CD4-positive, alpha-beta T cell treated with Interleukin-17A for 4 hours (primary cell): Measurements from ENCODE around the gene KCNK4.
"Not testable (repeated sequence)": the region's sequence is repeated elsewhere in the genome, so short reads cannot be mapped to it uniquely, and the experiment has no call there.

Experiments used
- DNase-seq: peaks from one replicate; pipeline ENCODE4 v3.0.0-alpha.2; 2020; ENCODE audit warnings: mixed read lengths

Gene KCNK4

DNA sequence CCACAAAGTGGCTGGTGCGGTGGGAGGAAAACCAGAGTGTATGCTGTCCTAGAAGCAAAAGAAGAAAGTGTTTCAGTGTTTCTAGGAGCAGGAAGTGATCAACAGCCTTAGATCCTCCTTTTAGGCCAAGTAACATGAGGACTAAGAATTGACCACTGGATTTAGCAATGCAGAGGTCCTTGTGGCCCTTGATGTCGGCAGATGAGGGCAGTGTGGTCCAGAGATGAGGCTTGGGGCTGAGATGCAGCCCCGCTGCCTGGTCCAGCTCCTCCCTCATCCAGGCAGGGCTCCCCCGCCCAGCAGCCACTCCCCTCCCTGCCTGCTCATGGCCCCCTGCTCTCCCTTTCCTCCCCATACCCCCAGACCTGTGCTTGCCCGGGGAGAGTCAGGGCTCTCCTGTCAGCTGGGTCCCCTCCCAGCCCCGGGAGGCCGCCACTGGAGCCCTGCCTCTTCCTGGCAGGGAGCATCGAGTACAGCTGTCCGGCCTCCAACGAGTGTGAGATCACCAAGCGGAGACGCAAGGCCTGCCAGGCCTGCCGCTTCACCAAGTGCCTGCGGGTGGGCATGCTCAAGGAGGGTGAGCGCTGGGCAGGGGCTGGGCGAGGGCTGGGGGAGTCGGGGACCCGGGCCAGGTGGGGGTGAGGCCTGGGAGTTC, 22.5 kb downstream of the KCNK4 start:
- no peak for DNase-seq

DNA sequence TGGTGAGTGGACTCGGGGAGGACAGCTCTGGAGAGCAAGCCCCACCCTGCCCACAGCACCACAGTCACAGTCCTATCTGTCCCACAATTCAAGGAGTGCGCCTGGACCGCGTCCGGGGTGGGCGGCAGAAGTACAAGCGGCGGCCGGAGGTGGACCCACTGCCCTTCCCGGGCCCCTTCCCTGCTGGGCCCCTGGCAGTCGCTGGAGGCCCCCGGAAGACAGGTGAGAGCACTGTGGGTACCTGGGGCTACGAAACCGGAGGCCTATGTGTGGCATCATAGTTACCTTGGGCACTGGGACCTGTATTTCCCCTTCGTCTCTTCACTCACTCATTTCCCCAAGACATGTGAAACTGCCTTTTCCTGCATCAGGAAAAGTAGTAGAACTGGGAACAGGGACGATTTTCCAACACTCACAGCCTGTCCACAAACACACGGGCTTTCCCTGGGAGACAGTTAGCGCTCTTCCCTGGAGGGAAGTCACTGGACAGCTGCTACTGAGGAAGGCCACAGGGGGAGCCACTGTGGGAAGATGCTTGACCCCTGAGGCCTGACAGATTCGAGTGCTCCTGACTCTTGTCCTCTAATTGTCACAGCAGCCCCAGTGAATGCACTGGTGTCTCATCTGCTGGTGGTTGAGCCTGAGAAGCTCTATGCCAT, 23.2 kb downstream of the KCNK4 start:
- no peak for DNase-seq

DNA sequence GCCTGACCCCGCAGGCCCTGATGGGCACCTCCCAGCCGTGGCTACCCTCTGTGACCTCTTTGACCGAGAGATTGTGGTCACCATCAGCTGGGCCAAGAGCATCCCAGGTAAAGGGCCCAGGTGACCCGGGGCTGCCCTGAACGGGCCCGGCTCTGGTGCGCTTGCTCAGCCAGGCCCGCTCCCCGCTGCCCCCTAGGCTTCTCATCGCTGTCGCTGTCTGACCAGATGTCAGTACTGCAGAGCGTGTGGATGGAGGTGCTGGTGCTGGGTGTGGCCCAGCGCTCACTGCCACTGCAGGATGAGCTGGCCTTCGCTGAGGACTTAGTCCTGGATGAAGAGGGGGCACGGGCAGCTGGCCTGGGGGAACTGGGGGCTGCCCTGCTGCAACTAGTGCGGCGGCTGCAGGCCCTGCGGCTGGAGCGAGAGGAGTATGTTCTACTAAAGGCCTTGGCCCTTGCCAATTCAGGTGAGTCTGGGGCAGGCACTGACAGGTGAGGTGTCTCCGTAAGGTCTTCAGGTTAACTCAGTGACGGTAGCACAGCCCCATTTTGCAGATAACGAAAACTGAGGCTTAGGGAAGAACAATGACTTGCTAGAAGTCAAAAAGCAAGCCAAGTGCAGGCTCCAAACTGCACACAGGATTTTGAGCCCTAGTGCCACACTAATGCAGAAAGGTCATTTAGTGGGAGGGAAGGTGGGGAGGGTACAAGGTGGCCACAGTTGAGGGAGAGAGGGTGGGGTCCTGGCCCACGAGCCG, 23.9 kb downstream of the KCNK4 start:
- DNase-seq = no peak

DNA sequence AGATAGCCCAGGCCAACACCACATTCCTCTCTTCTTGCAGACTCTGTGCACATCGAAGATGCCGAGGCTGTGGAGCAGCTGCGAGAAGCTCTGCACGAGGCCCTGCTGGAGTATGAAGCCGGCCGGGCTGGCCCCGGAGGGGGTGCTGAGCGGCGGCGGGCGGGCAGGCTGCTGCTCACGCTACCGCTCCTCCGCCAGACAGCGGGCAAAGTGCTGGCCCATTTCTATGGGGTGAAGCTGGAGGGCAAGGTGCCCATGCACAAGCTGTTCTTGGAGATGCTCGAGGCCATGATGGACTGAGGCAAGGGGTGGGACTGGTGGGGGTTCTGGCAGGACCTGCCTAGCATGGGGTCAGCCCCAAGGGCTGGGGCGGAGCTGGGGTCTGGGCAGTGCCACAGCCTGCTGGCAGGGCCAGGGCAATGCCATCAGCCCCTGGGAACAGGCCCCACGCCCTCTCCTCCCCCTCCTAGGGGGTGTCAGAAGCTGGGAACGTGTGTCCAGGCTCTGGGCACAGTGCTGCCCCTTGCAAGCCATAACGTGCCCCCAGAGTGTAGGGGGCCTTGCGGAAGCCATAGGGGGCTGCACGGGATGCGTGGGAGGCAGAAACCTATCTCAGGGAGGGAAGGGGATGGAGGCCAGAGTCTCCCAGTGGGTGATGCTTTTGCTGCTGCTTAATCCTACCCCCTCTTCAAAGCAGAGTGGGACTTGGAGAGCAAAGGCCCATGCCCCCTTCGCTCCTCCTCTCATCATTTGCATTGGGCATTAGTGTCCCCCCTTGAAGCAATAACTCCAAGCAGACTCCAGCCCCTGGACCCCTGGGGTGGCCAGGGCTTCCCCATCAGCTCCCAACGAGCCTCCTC, 24.8 kb downstream of the KCNK4 start:
- not testable (repeated sequence) for DNase-seq

DNA sequence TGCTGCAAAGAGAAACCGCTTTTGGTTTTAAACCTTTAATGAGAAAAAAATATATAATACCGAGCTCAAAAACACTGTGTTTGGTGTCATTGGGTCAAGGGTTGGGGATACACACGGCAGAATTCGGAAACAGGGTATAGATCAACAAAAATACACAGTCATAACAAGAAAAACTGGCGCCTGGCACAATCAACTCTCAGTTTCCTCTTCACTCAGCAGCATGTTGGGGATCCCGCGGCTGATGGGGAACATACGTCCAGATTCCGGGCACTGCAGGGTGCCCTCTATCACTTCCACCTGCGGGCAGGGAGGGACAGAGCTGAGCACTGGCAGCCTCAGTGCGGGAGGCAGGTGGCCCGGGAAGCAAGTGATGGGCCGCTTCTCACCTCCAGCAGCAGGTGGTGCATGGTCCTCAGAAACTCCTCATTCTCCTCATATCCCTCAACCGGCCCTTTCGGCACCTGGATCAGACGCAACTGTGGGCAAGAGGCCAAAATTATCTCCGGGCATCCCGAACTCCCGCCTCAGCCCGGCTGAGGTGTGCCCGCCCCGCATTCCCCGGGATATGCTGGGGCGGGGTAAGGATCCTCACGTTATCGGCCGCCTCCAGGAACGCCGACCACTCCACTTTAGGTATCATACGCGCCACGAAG, 25.7 kb downstream of the KCNK4 start:
- peak; percentile 40 for DNase-seq

DNA sequence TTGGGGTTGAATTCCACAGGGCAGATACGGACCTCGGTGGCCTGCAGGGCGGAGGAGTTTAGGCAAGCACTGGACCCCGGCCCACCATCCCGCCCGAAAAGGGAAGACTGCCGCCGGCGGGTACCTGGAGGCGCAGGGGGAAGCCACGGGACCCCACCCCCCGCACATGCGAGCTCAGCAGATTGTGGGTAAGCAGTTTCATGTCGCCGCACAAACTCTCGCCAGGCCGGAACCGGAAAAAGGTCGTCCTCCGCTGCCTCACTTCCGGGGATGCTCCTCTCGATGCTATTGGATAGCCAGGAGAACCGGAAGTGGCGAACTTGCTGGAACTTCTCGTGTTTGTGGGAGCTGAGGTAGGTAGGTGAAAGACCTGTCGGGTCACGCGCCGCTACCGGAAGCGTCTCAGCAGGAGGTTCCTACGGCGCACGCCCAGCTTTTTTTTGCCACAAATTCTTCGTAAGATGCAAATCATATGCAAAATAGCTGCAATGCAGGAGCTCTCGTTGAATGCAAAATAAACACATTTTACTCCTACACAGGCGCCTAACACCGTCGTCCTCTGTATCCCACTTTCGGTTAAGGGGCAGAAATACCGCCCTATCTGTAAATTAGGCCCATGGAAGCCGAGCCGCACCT, 26.3 kb downstream of the KCNK4 start, which contains the start of gene TRMT112:
TRMT112 (minus strand) TSS at position 235 of the 636 bp plus-strand sequence; CDS start at position 202, 33 bp downstream.
- peak; percentile 96 for DNase-seq

DNA sequence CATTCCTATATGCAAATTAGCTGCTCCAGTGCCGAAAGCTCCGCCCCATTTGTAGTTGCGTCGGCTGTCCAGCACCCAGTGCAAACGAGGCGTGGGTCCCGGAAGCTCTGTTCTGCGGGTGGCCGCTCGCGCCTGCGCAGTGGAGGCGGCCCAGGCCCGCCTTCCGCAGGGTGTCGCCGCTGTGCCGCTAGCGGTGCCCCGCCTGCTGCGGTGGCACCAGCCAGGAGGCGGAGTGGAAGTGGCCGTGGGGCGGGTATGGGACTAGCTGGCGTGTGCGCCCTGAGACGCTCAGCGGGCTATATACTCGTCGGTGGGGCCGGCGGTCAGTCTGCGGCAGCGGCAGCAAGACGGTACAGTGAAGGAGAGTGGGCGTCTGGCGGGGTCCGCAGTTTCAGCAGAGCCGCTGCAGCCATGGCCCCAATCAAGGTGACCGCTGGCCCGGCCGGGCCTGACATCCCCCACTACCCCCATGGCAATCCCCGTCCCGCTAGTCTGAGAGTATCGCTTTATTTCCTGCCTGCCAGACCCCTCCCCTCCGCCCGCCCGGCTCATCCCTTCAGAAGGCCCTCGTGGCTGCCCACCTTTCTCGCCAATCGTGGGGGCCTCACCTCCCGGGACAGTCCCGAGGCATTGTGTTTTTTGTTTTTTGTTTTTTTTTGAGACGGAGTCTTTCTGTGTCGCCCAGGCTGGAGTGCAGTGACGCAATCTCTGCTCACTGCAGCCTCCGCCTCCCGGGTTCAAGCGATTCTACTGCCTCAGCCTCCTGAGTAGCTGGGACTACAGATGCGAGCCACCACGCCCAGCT, 27.1 kb downstream of the KCNK4 start, which contains the start of gene PRDX5:
PRDX5 (plus strand) TSS at position 161 of the 805 bp plus-strand sequence; CDS start at position 256, 95 bp downstream.
- peak; percentile 95 for DNase-seq

DNA sequence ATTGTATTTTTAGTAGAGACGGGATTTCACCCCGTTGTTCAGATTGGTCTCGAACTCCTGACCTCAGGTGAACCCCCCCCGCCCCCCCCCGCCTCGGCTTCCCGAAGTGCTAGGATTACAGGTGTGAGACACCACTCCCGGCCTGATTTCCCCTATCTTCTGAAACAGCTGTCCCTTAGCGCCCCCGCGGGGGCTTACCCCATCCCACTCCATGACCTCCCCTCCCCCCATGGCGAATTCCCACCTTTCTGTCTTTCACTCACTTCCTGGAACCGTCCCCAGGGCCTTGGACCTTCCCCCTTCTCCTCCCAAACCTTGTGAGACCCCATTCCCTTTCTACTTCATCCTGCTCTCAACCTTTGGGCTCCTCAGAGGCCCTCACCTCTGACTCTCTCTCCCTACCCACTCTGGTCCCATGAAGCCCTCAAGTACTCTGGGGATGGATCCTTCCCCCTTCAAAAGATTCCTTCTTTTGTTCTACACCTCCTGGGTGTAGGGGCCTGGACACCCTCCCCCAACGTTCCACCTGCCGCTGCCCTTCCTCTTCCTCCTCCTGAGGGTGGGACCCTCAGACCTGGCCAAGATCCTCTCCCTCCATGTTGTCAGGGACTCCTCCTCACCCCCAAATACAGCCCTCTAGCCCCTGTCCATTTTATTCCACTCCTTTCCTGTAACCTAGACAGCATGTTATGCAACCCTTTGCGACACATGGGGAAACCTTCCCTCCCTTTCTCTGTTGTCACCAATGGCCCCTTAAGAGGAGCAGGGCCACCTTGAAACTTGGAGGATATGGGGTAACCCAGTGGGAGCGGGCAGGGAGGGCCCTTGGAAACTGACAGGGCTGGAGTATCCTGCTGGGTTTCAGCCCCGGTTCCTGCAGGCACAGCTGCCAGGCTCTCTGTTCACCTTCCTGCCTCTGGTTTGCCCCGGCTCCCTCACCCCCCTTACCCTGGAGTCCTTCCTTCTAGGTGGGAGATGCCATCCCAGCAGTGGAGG, 28.0 kb downstream of the KCNK4 start:
- no peak for DNase-seq

DNA sequence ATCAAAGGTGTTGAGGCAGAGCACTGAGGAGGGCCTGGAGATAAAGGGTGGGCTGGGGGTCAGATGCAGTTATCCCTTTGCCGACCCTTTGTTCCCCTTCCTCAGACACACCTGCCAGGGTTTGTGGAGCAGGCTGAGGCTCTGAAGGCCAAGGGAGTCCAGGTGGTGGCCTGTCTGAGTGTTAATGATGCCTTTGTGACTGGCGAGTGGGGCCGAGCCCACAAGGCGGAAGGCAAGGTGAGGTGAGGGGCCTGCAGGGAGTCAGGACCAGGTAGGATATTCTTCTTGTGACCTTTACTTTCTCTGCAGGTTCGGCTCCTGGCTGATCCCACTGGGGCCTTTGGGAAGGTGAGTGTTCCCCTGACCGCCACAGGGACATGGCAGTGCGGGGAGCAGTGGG, 29.5 kb downstream of the KCNK4 start:
- DNase-seq = no peak

DNA sequence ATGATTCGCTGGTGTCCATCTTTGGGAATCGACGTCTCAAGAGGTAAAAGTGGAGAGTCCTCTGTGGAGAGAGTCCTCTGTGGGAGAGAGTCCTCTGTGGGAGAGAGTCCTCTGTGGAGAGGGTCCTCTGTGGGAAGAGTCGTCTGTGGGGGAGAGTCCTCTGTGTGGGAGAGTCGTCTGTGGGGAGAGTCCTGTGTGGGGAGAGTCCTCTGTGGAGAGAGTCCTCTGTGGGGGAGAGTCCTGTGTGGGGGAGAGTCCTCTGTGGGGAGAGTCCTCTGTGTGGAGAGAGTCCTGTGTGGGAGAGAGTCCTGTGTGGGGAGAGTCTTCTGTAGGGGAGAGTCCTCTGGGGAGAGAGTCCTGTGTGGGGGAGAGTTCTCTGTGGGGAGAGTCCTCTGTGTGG, 29.9 kb downstream of the KCNK4 start:
- DNase-seq = no peak

DNA sequence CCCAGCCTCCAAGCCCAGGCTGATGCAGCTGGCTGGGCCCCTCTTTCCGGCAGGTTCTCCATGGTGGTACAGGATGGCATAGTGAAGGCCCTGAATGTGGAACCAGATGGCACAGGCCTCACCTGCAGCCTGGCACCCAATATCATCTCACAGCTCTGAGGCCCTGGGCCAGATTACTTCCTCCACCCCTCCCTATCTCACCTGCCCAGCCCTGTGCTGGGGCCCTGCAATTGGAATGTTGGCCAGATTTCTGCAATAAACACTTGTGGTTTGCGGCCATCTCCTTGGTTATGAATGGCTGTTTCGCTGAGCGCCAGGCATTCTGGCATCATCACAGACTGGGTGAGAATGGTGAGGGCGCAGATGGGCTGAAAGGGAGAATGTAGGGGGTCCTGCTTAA, 30.4 kb downstream of the KCNK4 start:
- DNase-seq = no peak

DNA sequence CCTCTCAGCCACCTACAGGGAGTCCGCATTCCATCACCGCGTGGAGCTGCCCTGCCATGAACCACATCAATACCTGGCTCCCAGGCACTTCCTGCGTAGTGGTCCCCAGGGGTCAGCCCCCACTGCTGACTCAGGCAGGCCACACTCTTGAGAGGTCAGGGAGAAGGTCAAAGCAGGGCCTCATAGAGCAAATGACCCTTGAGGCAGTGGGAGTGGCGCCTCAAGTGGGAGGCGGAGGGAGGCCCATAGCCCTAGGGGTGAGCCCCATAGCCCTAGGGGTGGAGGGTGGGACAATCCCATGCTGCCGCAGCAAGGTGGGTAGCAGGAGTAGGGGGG, 31.8 kb downstream of the KCNK4 start:
- no peak for DNase-seq

DNA sequence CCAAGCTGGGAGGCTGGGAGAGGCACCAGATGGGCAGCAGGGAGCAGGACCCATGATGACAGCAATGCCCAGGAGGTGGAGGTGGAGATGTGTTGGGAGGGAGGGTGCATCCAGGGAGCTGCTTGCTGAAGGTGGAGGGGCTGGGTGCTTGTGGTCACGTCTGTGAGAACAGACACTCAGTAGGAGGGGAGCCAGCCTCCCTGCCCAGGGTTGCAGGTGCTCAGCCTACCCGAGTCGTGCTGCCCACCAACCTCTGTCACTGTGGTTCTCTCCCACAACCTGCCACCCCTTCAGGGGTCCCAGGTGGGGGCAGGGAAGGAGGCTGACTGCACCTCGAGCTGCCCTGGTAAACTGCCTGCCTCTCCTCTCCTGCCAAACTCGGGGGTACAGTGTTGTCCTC, 32.3 kb downstream of the KCNK4 start:
- no peak for DNase-seq

DNA sequence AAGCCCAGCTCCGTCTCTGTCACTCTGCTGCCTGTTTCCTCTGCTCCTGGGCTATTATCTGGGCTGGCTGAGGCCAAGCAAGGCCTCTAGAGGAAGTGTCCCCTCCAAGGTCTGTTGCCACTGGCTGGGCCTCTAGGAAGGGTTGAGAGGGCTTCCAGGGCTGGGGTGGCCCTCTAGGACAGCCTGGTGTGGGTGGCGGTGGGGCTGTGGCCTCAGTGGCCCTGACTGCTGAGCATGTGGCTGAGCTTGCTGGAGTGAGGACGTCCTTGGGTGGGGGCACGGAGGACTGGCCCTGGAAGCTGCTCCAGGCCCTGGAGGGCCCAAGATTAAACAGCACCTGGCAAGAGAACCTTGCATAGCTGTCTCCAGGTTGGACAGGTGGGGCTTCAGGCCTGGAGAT, 32.9 kb downstream of the KCNK4 start:
- DNase-seq = not testable (repeated sequence)

DNA sequence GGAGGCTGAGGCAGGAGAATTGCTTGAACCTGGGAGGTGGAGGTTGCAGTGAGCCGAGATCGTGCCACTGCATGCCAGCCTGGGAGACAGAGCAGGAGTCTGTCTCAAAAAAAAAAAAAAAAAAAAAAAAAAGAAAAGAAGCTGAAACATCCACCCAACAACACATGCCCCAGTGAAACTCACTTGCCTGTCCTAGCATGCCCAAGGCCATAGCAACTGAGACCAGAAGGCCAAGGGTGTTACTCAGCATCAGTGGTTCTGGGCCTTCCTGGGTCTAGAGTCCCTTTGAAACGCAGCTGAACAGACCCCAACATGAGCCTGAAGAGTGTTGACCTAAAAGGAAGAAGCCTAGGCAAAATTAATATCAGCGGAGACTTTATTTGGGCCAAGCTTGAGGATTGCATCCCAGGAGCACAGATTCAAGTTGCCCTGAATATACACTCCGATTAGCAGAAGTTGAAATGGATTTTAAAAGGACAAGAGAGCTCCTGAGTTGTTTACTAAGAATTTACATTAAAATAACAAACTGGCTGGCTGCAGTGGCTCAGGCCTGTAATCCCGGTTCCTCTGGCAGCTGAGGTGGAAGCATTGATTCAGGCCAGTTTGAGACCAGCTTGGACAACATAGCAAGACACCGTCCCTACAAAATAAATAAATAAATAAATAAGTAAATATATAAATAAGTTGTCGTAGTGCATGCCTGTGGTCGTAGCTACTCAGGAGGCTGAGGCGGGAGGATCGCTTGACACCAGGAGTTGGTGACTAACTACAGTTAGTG, 33.8 kb downstream of the KCNK4 start:
- DNase-seq = no peak

DNA sequence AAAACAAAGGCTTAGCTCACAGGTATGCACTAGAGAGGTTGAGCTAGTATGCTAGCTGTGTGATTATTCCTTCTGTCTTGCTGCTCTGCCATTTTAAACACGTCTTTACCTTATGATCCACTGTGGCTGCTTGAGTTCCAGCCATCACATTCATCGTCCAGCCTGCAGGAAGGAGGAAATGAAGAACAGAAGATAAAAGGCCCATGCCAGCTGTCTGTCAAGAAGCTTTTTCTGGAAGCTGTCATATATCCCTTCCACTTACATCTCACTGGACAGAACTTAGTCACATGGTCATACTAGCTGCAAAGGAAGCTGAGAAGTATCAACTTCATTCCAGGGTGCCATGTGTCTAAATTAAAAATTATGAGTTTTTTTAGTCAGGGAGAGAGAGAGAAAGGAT, 36.3 kb downstream of the KCNK4 start:
- DNase-seq = no peak

DNA sequence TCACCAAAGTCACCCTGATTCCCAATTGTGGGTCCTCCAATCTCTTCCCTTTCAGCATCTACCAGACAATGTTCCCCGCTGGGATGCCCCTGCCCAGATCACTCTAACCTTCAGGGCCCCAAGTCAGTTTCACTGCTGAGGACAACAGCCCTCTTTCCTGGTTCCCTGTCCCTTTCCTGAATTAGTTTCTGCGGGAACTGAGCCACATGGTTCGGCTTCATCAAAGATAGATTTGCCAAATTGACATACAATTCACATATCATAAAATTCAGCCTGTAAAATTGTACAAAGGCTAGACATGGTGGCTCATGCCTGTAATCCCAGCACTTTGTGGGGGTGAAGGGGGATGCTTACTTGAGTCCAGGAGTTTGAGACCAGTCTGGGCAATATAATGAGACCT, 36.9 kb downstream of the KCNK4 start:
- DNase-seq = no peak

DNA sequence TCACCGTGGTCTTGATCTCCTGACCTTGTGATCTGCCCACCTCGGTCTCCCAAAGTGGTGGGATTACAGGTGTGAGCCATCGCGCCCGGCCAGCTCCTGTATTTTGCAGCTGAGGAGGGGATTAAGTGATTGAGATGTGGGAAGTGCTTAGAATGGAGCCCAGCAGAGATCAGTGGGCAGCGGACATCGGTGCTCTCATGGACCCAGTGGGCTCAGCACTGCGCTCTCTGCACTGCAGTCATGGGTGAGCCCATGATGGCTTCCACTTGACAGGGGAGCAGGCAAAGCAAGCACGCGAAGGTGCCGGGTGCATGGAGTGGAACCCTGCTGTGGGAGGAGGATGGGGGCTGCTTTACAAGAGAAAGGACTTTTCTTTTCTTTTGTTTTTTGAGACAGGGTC, 39.8 kb downstream of the KCNK4 start:
- DNase-seq = no peak
